Fibroblast of skin of right biceps (primary cell): ENCODE results near the gene UNC13B.
A peak's percentile ranks its signal among the peaks of the same experiment; 100 is the strongest.
"Not testable (repeated sequence)": the region's sequence is repeated elsewhere in the genome, so short reads cannot be mapped to it uniquely, and the experiment has no call there.

Experiments
- DNase-seq: peaks from one replicate; pipeline ENCODE4 v3.0.0-alpha.2; 2013

UNC13B gene

GRCh38 chr9:35229066-35229778 lies 67.4 kb downstream of the UNC13B start:
- no peak for DNase-seq

GRCh38 chr9:35229779-35230143 lies 68.0 kb downstream of the UNC13B start:
- DNase-seq: no peak

GRCh38 chr9:35232867-35233544 lies 71.2 kb downstream of the UNC13B start:
- no peak for DNase-seq

GRCh38 chr9:35236692-35237091 lies 74.9 kb downstream of the UNC13B start:
- DNase-seq: no peak

- no peak for DNase-seq
Observed at GRCh38 chr9:35237311-35237710, 75.5 kb downstream of the UNC13B start.

- DNase-seq: not testable (repeated sequence)
Observed at GRCh38 chr9:35245945-35246344, 84.1 kb downstream of the UNC13B start.

GRCh38 chr9:35253075-35253474 lies 91.3 kb downstream of the UNC13B start:
- DNase-seq: no peak

GRCh38 chr9:35254237-35254636 lies 92.4 kb downstream of the UNC13B start:
- DNase-seq: no peak

GRCh38 chr9:35254984-35255857 lies 93.4 kb downstream of the UNC13B start:
- DNase-seq: no peak

GRCh38 chr9:35257986-35258659 lies 96.3 kb downstream of the UNC13B start:
- DNase-seq: no peak

- DNase-seq: peak; percentile 71
Observed at GRCh38 chr9:35258660-35259474, 97.1 kb downstream of the UNC13B start.

- no peak for DNase-seq
Observed at GRCh38 chr9:35260186-35260585, 98.4 kb downstream of the UNC13B start.

GRCh38 chr9:35262064-35262463 lies 100.3 kb downstream of the UNC13B start:
- no peak for DNase-seq

GRCh38 chr9:35267710-35268109 lies 105.9 kb downstream of the UNC13B start:
- no peak for DNase-seq

- no peak for DNase-seq
Observed at GRCh38 chr9:35269919-35270318, 108.1 kb downstream of the UNC13B start.

- DNase-seq: no peak
Observed at GRCh38 chr9:35271637-35272036, 109.8 kb downstream of the UNC13B start.

- peak; percentile 72 for DNase-seq
Observed at GRCh38 chr9:35272989-35273388, 111.2 kb downstream of the UNC13B start.

- DNase-seq: no peak
Observed at GRCh38 chr9:35273591-35273990, 111.8 kb downstream of the UNC13B start.

GRCh38 chr9:35274993-35275392 lies 113.2 kb downstream of the UNC13B start:
- no peak for DNase-seq

GRCh38 chr9:35277171-35277520 lies 115.3 kb downstream of the UNC13B start:
- no peak for DNase-seq

- DNase-seq: peak; percentile 72
Observed at GRCh38 chr9:35277628-35278359, 116.0 kb downstream of the UNC13B start.

GRCh38 chr9:35279946-35280345 lies 118.1 kb downstream of the UNC13B start:
- DNase-seq: no peak
